ENCODE results near the gene NME5. TPM values are rescaled to one million over a fixed set of nuclear protein-coding genes. Genes with fewer than 3 reads are reported as not detected.
"Not testable (repeated sequence)": the region's sequence is repeated elsewhere in the genome, so short reads cannot be mapped to it uniquely, and the experiment has no call there.

Gene NME5, protein sequence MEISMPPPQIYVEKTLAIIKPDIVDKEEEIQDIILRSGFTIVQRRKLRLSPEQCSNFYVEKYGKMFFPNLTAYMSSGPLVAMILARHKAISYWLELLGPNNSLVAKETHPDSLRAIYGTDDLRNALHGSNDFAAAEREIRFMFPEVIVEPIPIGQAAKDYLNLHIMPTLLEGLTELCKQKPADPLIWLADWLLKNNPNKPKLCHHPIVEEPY
- 2.0 TPM for total RNA-seq
- long read RNA-seq: 0 reads

DNA sequence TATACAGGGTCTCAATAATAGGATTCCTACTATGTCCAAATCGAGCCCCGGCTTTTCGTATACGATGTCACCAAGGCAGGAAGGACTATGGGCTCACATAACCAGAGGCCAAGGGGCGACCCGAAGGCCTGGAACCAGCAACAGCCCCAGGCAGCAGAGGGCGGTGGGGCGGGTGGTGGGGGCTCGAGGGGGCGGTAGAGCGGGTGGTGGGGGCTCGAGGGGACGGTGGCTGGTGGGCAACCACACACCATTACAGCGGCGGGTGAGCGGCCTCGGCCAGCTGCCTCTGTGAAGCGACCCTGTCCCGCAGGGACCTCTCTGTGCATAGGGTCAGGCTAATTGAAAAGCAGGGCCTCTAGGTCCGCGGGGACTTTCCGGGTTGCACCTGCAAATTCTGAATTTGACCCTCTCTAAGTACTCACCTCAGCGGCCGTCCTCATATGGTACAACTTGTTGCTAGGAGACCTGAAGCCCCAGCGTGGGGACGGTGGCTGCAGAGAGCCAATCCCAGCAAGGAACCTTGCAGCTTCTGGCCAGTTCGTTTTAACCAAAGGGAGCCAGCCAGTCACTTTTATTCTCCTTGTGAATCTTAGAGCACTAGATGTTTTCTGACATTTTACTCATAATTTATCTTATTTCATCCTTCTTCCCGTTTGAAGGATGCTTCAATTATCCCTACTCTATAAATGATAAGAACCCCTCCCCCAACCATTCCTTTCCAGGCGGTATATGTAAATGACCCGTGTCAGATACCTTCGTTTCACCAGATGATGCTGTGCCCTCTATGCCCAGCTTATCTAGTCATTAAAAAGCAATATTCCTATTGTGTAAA is at the start of gene NME5:
TSS of gene NME5 (minus strand) at position 480 of the 832 bp plus-strand sequence. CDS start 648 bp downstream, outside the sequence.
- peak; percentile 80 for DNase-seq (ENCODE audit: low spot score)
- intact Hi-C loops (cut with DNase I): loop anchor here (10.0 kb wide), 1 partner anchor 384 kb away; the partner anchor contains the start of gene HNRNPA0

DNA sequence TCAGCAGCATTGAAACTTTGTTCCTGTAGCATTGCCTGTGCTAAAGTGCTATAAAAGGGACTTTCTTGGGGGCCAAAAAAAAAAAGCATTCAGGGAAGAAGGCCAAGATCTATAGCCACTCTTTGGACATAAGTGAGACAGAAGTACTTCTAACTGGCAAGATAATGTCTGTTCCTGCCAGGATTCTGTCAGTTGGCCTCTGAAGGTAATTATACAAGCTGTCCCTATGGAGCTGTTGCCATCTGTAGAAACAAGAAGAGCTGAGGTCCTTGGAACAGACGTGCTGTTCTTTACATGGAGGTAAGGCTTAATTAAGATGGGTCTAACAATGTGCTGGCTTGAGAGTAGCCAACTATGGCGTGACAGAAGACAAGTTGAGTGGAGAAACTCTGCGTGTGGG is 49.4 kb upstream of the NME5 start:
- DNase-seq (ENCODE audit: low spot score): no peak

DNA sequence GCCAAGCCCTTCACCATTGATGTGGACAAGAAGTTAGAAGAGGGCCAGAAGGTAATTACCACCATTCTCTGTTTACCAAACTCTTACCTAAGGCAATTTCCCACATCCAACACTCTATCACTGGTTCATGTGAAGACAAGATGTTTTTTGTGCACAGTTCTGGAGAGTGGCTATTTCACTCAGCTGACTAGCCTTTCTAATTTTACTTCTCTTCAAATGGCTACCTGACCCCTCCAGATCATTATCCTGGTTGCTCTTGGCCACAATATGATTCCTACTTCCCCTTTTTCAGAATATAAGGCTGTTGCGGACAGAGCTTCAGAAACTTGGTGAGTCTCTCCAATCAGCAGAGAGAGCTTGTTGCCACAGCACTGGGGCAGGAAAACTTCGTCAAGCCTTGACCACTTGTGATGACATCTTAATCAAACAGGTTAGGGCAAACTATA is 46.8 kb upstream of the NME5 start:
- intact Hi-C loops (cut with DNase I): no loop called here

More for the DNA sequence above, 49.4 kb upstream of the NME5 start:
- intact Hi-C loops (cut with DNase I): no loop called here

DNA sequence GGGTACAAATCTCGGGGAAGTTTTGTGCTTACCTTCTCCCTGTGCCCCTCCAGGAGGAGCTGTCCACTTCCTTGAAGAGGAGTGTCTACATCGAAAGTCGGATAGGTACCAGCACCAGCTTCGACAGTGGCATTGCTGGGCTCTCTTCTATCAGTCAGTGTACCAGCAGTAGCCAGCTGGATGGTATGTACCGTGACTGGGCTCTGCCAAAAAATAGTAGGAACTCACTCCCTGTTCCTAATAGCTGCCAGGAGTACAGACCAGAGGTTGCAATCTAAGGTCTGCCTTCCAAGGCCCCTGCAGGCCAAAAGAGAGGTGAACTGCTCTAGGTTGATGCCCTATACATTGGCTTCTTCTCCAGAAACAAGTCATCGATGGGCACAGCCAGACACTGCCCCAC is 43.6 kb upstream of the NME5 start:
- intact Hi-C loops (cut with DNase I): no loop called here
- no peak for DNase-seq (ENCODE audit: low spot score)

More for the DNA sequence above, 46.8 kb upstream of the NME5 start:
- no peak for DNase-seq (ENCODE audit: low spot score)

DNA sequence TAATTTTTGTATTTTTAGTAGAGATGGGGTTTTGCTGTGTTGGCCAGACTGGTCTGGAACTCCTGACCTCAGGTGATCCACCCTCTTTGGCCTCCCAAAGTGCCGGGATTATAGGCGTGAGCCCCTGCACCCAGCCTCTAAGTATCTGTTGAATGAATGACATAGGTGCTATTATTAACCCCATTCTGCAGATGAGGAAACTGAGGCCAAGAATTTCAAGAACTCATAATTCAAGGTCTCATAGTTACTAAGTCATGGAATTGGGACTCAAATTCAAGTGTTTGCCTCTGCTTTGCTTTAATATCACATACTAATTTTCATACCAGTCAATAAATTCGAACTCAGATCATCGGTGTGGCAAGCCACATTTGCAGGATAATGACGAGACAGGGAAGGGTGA is 41.6 kb upstream of the NME5 start:
- intact Hi-C loops (cut with DNase I): no loop called here

DNA sequence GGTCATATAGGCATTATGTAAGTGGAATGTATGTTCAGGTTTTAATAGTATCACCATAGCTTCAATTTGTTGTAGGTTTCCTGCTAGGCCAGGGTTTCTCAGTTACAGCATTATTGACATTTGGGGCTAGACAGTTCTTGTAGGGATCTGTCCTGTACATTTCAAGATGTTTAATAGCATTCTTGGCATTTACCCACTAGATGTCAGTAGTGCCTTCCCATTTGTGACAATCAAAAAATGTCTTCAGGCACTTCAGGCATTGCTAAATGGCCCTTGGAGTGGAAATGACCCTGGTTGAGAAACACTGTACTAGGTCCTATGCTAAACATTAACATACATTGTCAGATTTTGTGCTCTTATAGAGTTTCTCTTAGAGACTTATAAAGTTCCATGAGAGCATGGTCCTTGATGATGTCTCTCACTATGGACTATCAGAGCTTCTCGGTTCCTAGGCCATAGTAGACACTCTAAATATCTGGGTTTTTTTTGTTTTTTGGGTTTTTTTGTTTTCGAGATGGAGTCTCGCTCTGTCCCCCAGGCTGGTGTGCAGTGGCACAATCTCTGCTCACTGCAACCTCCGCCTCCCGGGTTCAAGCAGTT is 41.1 kb upstream of the NME5 start:
- DNase-seq (ENCODE audit: low spot score): no peak
- intact Hi-C loops (cut with DNase I): no loop called here

More for the DNA sequence above, 41.6 kb upstream of the NME5 start:
- DNase-seq (ENCODE audit: low spot score): no peak

DNA sequence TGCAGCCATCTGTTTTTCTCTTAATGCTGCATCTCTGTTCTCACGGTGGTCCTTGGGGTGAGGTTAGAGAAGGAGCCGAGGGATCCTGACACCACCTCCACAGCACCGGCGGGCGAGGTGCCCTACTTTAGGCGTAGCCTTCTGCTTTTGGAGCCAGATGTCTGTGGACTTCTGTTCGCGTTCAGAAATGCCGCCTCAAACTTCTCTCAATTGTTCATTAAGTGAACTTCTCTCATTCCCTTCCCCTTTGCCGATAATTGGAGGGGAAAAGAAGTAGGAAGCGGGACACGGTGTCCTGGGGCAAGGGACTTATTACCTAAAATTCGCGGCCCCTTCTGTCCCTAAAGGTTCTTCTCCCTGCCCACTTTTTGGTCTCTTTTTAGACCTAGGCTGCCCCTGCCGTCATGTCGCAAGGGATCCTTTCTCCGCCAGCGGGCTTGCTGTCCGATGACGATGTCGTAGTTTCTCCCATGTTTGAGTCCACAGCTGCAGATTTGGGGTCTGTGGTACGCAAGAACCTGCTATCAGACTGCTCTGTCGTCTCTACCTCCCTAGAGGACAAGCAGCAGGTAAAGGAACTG is 40.1 kb upstream of the NME5 start:
- no peak for DNase-seq (ENCODE audit: low spot score)
- intact Hi-C loops (cut with DNase I): loop anchor here (5.0 kb wide), 1 partner anchor 158 kb away; the partner anchor contains the start of gene FAM53C

DNA sequence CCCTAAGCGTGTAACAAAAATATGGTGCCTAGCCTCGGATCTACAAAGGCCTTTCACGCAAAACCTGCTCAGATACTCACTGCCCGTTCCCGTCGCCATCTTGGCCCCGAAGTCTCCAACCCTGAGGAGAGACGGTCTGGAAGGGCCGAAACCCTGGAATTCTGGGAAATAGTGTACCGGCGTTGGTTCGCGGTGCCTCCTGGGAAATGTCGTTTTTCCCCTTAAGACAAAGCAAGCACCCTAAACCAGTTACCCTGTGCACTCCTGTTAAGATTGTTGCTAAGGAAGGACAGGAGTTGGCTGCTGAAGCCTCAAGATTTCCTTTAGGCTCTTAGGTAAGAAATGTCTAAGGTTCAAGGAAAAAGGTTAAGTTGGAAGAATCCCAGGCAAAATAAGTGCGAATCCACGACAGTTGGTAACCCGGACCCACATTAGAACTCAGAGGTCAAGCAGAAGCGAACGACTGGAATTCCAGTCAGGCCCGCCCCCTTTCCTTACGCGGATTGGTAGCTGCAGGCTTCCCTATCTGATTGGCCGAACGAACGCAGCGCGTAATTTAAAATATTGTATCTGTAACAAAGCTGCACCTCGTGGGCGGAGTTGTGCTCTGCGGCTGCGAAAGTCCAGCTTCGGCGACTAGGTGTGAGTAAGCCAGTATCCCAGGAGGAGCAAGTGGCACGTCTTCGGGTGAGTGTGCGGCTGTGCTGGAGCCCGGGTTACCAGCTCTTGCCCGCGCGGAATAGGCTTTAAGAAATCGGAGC is 39.5 kb upstream of the NME5 start, which contains the start of the genes BRD8 and KIF20A:
TSS of gene BRD8 (minus strand) at position 115 of the 761 bp plus-strand sequence. CDS start at position 99, 16 bp downstream.
TSS of gene KIF20A (plus strand) at position 597 of the 761 bp plus-strand sequence. CDS start 569 bp downstream, outside the sequence.
- intact Hi-C loops (cut with DNase I): loop anchor here (5.0 kb wide), 1 partner anchor 159 kb away; the partner anchor contains the start of gene FAM53C
- peak; percentile 97 for DNase-seq (ENCODE audit: low spot score)

DNA sequence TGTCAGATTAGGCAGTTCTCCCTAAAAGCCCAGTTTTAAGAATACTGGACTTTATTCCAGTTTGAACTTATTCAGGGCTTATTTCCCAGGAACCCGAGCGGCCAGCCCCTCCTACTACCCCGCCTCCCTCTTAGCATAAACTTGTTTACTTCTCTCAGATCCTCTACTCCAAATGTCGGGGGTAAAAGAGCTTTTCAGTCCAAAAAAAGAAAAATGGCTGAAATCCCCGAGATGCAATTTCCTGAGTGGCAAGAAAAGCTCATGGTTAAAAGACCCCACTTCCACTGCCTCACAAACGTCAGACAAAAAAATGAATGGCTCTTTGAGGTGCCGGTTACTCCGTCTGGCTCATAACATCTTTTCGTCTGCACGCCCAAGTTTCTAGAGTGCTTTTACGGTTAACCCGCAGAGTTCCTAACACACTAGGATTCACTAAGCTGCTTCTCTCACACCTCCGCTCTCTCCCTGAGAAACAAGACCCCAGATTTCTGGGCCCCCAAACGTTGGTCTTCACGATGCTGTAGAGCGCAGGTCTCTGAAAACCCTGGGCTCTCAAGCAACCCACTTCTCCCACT is 38.8 kb upstream of the NME5 start:
- intact Hi-C loops (cut with DNase I): loop anchor here (5.0 kb wide), 1 partner anchor 159 kb away; the partner anchor contains the start of gene FAM53C
- DNase-seq (ENCODE audit: low spot score): no peak

DNA sequence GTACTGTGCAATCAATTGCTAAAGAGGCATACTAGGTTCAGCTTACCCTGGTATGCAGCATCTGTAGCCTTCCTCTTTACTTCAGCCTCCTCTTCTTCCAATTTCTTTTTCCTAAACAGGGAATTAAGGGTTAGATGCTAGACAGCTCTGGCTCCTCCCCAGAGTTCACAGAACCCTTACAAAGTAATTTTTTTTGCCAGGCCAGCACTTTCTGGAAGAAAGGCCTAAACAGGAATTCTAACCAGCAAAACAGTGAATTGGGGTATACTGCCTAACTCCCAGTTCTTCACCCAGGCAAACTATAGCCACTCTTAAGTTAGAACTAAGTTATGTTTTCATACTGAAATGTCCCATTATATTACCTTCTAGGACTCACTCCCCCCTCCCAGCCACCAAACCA is 31.1 kb upstream of the NME5 start:
- intact Hi-C loops (cut with DNase I): no loop called here
- no peak for DNase-seq (ENCODE audit: low spot score)

DNA sequence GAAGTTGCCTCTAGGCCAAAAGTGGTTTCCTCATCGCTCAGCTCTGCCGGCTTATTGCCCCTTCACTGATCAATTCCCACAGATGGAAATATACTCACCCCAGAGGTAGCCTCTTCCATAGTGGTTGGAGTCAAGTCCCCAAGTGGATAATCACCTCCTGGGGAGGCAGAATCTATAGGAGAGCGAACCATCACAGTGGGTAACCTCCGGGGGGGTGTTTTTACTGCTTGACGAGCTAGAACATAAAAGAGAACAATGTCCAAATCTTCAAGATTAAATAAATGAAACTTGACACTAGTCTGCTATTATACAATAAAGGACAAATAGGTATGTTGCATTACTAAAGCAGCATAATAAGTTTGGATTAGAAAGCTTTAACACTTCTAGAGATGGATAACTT is 29.9 kb upstream of the NME5 start:
- intact Hi-C loops (cut with DNase I): no loop called here
- DNase-seq (ENCODE audit: low spot score): no peak

DNA sequence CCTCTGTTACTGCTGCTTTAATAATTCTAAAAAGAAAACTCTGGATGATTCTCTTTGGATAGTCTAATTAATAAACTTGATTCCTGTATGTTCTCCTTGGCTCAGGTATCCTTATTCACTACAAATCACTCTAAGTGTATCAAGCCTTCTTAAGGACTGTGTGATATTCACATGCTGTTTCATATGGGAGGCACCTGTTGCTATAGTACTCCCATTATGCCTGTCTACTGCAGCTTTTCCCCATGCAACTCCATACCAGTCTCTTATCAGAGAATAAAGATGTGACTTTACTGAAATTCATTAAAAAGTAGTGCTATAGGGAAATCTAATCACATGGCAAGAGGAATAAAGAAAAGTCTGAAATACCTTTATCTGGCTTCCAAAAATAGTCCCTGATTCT is 24.5 kb upstream of the NME5 start:
- DNase-seq (ENCODE audit: low spot score): no peak
- intact Hi-C loops (cut with DNase I): no loop called here

DNA sequence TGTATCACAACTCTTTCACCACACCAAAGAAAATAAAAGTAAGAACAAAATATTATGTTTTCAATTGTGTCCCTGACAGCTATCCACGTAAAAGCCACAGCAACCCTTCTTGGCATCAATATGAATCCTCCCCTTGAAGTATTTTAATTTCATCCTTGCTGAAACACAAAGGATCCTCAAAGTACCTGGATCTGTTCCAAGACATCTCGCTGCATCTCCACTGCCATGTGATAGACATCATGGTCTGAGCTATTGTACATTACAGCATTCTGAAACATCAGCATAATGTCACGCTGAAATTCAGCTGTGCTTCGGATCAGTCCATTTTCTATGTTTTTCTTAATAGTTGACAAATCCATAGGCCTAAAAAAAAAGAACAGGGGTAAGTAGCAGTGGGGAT is 21.5 kb upstream of the NME5 start:
- no peak for DNase-seq (ENCODE audit: low spot score)
- intact Hi-C loops (cut with DNase I): no loop called here

DNA sequence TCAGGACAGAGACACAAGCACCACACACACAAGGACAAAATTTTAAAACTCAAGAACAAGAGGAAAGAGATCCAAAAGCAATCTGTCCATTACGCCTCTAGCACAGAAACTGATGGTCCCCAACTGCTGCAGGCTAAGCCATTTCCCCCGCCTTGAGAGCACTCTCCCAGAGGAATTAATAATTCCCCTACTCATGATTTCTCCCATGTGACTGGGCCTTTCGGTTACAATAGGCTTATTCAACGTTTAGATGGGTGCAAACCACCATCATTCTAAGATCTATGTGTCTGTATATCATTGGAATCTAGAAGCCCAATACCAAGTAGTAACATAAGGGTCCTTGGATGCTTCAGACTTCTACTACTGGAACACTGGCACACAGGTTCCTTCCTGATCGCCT is 20.4 kb upstream of the NME5 start:
- intact Hi-C loops (cut with DNase I): no loop called here
- DNase-seq (ENCODE audit: low spot score): no peak

DNA sequence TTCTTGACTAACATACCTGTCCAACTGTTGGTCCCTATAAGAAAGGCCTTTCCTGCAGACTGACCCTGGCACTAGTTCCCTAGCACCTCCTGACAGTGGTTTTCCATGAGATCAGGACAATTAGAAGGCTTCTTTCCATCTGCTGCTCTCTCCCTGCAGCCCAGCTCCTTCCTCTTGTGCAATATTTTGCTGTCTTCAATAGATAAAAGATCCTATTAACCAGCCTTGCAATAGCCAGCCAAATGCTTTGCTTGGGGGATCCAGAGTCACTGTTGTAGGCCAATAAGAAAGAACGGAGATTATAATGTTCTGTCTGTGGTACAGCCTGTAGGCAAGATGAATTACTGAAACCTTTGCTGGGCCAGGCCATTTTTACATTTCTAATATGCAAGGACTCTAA is 18.4 kb upstream of the NME5 start:
- DNase-seq (ENCODE audit: low spot score): no peak
- intact Hi-C loops (cut with DNase I): no loop called here

DNA sequence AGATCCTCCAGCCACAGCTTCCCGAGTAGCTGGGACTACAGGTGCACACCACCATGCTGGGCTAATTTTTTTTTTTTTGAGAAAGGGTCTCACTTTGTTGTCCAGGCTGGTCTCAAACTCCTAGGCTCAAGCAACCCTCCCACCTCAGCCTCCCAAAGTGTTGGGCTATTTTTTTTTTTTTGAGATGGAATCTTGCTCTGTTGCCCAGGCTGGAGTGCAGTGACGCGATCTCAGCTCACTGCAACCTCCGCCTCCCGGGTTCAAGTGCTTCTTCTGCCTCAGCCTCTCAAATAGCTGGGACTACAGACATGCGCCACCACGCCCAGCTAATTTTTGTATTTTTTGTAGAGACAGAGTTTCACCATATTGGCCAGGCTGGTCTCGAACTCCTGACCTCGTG is 16.7 kb upstream of the NME5 start:
- intact Hi-C loops (cut with DNase I); DNase-seq (ENCODE audit: low spot score): not testable (repeated sequence)

DNA sequence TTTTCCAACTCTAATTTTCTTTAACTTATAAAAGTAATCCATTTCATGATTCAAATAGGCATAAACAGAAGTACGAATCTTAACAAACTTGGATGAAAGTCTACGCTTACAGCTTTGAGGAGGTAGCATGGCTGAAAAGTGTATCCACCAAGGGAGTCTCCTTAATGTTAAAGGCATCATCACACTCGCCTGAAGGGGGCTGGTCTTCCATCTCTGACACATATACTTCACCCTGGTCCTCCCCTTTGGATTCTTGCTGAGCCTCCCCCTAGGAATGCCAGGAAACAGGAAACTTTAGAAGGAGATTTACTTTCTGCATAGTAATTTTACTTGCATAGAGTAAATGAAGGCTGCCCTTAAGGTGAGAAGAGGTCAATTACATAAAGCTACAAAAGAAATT is 10.3 kb upstream of the NME5 start:
- DNase-seq (ENCODE audit: low spot score): no peak
- intact Hi-C loops (cut with DNase I): no loop called here

DNA sequence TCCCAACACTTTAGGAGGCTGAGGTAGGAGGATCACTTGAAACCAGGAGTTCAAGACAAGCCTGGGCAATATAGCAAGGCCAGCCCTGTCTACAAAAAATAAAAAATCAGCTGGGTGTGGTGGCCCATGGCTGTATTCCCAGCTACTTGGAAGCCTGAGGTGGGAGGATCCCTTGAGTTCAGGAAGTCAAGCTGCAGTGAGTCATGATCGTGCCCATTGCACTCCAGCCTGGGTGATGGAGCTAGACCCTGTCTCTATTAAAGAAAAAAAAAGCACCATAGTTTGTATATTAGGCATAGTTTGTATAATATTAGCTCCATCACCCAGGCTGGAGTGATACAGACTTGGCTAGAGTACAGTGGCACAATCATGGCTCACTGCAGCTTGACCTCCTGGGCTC is 9.6 kb upstream of the NME5 start:
- DNase-seq (ENCODE audit: low spot score): no peak

DNA sequence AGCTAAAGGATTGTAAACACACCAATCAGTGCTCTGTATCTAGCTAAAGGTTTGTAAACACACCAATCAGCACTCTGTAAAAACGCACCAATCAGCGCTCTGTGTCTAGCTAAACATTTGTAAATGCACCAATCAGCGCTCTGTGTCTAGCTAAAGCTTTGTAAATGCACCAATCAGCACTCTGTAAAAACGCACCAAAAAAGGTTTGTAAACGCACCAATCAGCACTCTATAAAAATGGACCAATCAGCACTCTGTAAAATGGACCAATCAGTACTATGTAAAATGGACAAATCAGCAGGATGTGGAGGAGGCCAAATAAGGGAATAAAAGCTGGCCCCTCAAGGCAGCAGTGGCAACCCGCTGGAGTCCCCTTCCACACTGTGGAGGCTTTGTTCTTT is 4.3 kb upstream of the NME5 start:
- DNase-seq (ENCODE audit: low spot score); intact Hi-C loops (cut with DNase I): not testable (repeated sequence)

More for the DNA sequence above, 9.6 kb upstream of the NME5 start:
- intact Hi-C loops (cut with DNase I): no loop called here

Measured in cardiac septum (tissue), 1 donor.